ENCODE results near the gene RFNG. TPM values are rescaled to one million over a fixed set of nuclear protein-coding genes. Genes with fewer than 3 reads are reported as not detected.
A peak's percentile ranks its signal among the peaks of the same experiment; 100 is the strongest.

RFNG gene
- total and polyA plus RNA-seq, 4 donors = 28.2 to 73.0 (median 31.2) TPM

DNA sequence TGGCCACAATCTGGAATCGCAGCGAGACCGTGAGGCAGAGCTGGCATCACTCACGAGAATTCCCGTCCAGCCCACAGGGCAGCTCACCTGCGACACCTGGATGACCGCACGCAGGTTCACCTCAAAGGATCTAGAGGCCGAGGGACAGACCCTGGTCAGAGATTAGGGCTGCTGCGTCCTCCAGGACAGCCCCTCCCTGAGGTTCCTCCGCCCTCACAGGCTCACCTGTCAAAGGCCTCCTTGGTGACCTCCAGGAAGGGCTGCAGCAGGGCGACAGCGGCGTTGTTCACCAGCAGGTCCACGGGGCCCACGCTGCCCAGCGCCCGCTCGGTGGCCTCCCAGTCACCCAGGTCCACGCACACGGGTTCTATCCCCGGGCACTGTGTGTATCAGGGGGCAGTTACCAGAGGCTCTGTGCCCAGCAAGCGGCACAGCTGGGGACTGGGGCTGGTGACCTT lies 14.9 kb downstream of the RFNG start:
- intact Hi-C loops (cut with DNase I) = loop anchor here (5.0 to 10.0 kb wide), 2 partner anchors 61 to 288 kb away; partner anchors contain the start of gene FASN (in 1 of the 2)

DNA sequence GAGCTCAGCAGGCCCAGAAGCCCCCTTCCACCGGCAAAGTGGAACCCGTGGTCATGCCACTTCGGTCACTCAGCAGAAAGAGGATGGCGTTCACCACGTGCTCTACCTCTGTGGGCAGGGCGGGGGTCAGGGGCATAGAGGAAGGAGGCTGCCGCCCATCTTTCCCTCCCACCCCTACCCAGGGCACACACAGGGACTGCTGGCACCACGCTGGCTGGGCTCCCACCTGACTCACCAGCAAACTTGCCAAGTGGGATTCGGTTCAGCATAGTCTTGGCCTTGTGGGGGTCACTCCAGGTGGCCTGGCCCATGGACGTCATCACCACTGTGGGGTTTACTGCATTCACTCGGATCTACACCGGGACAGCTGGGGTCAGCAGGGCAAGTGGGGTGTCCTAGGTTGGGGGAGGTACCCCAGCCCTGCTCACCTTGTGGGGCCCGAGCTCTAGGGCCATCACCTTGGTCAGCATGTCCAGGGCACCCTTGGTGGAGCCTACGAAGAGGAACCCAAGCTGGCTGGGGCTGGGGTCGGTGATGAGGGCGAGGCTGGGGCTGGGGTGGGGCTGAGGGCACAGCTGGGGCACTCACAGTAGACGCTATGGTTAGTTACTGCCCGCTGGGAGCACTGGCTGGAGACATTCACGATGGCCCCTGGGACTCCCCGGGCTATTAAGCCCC lies 15.5 kb downstream of the RFNG start:
- Histone ChIP-seq H3K9me3 (ENCODE audit: control insufficient read depth, low read length) (no peaks in the 10 kb centered on the region), H3K27ac (ENCODE audit: low read depth in 1 of 2, low read length in 2 of 2) (no peak overlapping the region)
- no peak for DNase-seq

More for the DNA sequence above, 14.9 kb downstream of the RFNG start:
- 47 to 49% methylated on average over 23 of the region's 23 CpGs for WGBS, 2 donors
- H3K27ac ChIP-seq (ENCODE audit: low read depth in 1 of 2, low read length in 2 of 2) = peak overlapping the region; percentile 20 to 42
- DNase-seq (no peak), ATAC-seq (ENCODE audit: low FRiP score) (peak; percentile 0)
- no peaks in the 10 kb centered on the region for H3K4me1 ChIP-seq (ENCODE audit: control insufficient read depth in 1 of 2, insufficient read depth in 2 of 2, low read length in 2 of 2)
- H3K27me3 ChIP-seq (ENCODE audit: control insufficient read depth in 1 of 2, insufficient read depth in 2 of 2, low read length in 1 of 2) = no peaks in the 10 kb centered on the region
- H3K4me3 ChIP-seq (ENCODE audit: low read length in 2 of 2) = peak overlapping the region; percentile 15 to 22
- no peaks in the 10 kb centered on the region for H3K36me3 ChIP-seq (ENCODE audit: control insufficient read depth in 1 of 2, insufficient read depth in 2 of 2, low read length in 1 of 2)
- no peaks in the 10 kb centered on the region for H3K9me3 ChIP-seq (ENCODE audit: control insufficient read depth, low read length)

DNA sequence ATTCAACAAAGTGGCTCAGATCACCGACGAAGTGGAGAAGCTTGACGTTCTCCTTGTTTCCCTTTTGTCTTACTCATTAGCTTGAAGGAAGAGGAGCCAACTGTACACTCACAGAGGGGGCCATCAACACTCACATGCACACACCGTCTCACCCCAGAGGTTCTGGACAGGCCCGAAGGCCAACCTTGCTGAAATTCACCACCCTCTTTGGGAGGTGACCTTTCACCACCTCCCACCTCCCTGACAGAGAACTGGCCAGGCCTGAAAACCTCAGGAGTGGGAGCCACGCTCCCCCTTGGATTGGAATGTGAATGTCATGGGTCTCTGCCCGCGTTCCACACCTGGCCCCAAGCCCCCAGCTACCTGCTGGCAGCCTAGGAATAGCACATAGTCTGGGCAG lies 16.1 kb downstream of the RFNG start:
- no peak for DNase-seq
- 94 to 95% methylated on average over 8 of the region's 8 CpGs for WGBS, 2 donors

More for the DNA sequence above, 15.5 kb downstream of the RFNG start:
- H3K36me3 ChIP-seq (ENCODE audit: control insufficient read depth in 1 of 2, insufficient read depth in 2 of 2, low read length in 1 of 2) = no peaks in the 10 kb centered on the region
- ATAC-seq (ENCODE audit: low FRiP score) = no peak
- intact Hi-C loops (cut with DNase I) = loop anchor here (5.0 to 10.0 kb wide), 2 partner anchors 61 to 289 kb away; partner anchors contain the start of gene FASN (in 1 of the 2)
- H3K27me3 ChIP-seq (ENCODE audit: control insufficient read depth in 1 of 2, insufficient read depth in 2 of 2, low read length in 1 of 2) = no peaks in the 10 kb centered on the region
- H3K4me3 ChIP-seq (ENCODE audit: low read length in 2 of 2) = no peak overlapping the region
- 84% methylated on average over 20 of the region's 20 CpGs for WGBS, 2 donors
- no peaks in the 10 kb centered on the region for H3K4me1 ChIP-seq (ENCODE audit: control insufficient read depth in 1 of 2, insufficient read depth in 2 of 2, low read length in 2 of 2)

DNA sequence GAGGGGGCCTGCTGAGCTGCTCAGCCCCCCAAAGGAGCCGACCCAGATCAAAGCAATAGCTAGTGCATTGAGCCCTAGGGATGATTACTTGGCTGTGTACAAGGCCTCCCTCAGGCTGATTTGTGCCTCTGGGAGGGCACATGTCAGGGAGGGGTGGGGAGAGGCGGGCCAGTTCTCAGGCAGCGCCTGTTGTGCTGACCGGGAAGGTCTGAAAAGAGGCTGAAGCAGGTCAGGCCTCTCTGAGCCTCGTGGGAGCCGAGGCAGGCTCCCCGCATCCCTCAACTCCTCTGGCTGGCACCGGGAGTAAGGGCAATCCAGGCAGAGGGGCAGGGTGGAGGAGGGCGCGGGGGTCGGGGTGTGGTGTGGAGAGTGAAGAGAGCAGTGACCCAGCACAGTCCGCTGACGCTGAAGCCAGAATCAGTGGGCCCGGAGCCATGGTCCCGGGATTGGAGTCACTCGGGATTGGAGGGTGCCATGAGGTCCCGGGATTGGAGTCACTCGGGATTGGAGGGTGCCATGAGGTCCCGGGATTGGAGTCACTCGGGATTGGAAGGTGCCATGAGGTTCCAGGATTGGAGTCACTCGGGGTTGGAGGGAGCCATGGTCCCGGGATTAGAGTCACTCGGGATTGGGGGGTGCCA lies 17.1 kb downstream of the RFNG start:
- intact Hi-C loops (cut with DNase I) = loop anchor here (5.0 to 10.0 kb wide), 2 partner anchors 63 to 290 kb away; partner anchors contain the start of gene FASN (in 1 of the 2)
- no peaks in the 10 kb centered on the region for H3K4me1 ChIP-seq (ENCODE audit: control insufficient read depth in 1 of 2, insufficient read depth in 2 of 2, low read length in 2 of 2)
- H3K4me3 ChIP-seq (ENCODE audit: low read length in 2 of 2) = no peak overlapping the region
- H3K27me3 ChIP-seq (ENCODE audit: control insufficient read depth in 1 of 2, insufficient read depth in 2 of 2, low read length in 1 of 2) = no peaks in the 10 kb centered on the region
- no peak for ATAC-seq (ENCODE audit: low FRiP score)
- no peaks in the 10 kb centered on the region for H3K9me3 ChIP-seq (ENCODE audit: control insufficient read depth, low read length)
- 86 to 88% methylated on average over 23 of the region's 23 CpGs for WGBS, 2 donors
- H3K36me3 ChIP-seq (ENCODE audit: control insufficient read depth in 1 of 2, insufficient read depth in 2 of 2, low read length in 1 of 2) = no peaks in the 10 kb centered on the region
- no peak for DNase-seq
- H3K27ac ChIP-seq (ENCODE audit: low read depth in 1 of 2, low read length in 2 of 2) = no peak overlapping the region

More for the DNA sequence above, 16.1 kb downstream of the RFNG start:
- ATAC-seq (ENCODE audit: low FRiP score) = no peak
- H3K27ac ChIP-seq (ENCODE audit: low read depth in 1 of 2, low read length in 2 of 2) = no peak overlapping the region
- H3K36me3 ChIP-seq (ENCODE audit: control insufficient read depth in 1 of 2, insufficient read depth in 2 of 2, low read length in 1 of 2) = no peaks in the 10 kb centered on the region
- intact Hi-C loops (cut with DNase I) = loop anchor here (5.0 to 10.0 kb wide), 2 partner anchors 62 to 289 kb away; partner anchors contain the start of gene FASN (in 1 of the 2)
- no peaks in the 10 kb centered on the region for H3K4me1 ChIP-seq (ENCODE audit: control insufficient read depth in 1 of 2, insufficient read depth in 2 of 2, low read length in 2 of 2)
- H3K9me3 ChIP-seq (ENCODE audit: control insufficient read depth, low read length) = no peaks in the 10 kb centered on the region
- no peaks in the 10 kb centered on the region for H3K27me3 ChIP-seq (ENCODE audit: control insufficient read depth in 1 of 2, insufficient read depth in 2 of 2, low read length in 1 of 2)
- no peak overlapping the region for H3K4me3 ChIP-seq (ENCODE audit: low read length in 2 of 2)

DNA sequence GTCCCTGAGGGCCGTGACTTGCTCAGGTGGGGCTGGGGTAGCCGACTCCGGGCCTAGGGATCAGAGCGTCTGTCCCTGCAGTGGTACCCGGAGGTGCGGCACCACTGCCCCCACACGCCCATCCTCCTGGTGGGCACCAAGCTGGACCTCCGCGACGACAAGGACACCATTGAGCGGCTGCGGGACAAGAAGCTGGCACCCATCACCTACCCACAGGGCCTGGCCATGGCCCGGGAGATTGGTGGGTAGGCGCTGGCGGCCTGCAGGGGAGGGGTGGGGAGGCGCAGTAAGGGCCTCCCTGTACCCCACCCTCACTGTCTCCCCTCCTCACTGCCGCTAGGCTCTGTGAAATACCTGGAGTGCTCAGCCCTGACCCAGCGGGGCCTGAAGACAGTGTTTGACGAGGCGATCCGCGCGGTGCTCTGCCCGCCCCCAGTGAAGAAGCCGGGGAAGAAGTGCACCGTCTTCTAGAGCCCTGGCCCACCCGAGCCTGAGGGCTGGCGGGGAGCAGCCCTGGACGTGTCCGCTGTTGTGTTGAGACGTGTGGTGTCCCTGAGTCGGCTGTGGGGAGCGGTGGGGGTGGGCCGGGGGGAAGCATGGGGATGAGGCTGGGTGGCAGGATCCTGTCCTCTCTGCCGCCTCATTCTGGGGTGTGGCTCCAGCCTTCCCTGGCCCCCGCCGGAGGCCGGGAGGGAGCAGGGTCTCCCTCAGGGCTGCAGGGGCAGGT lies 18.1 kb downstream of the RFNG start:
- 94 to 95% methylated on average over 34 to 38 of the region's 38 CpGs for WGBS, 2 donors
- H3K4me3 ChIP-seq (ENCODE audit: low read length in 2 of 2) = no peak overlapping the region
- DNase-seq (no peak), ATAC-seq (ENCODE audit: low FRiP score) (no peak)
- no peaks in the 10 kb centered on the region for H3K36me3 ChIP-seq (ENCODE audit: control insufficient read depth in 1 of 2, insufficient read depth in 2 of 2, low read length in 1 of 2)
- H3K4me1 ChIP-seq (ENCODE audit: control insufficient read depth in 1 of 2, insufficient read depth in 2 of 2, low read length in 2 of 2) = no peaks in the 10 kb centered on the region
- H3K27me3 ChIP-seq (ENCODE audit: control insufficient read depth in 1 of 2, insufficient read depth in 2 of 2, low read length in 1 of 2) = no peaks in the 10 kb centered on the region
- no peak overlapping the region for H3K27ac ChIP-seq (ENCODE audit: low read depth in 1 of 2, low read length in 2 of 2)
- H3K9me3 ChIP-seq (ENCODE audit: control insufficient read depth, low read length) = no peaks in the 10 kb centered on the region
- intact Hi-C loops (cut with DNase I) = loop anchor here (10.0 kb wide), 1 partner anchor 291 kb away; no protein-coding TSS in a partner anchor

DNA sequence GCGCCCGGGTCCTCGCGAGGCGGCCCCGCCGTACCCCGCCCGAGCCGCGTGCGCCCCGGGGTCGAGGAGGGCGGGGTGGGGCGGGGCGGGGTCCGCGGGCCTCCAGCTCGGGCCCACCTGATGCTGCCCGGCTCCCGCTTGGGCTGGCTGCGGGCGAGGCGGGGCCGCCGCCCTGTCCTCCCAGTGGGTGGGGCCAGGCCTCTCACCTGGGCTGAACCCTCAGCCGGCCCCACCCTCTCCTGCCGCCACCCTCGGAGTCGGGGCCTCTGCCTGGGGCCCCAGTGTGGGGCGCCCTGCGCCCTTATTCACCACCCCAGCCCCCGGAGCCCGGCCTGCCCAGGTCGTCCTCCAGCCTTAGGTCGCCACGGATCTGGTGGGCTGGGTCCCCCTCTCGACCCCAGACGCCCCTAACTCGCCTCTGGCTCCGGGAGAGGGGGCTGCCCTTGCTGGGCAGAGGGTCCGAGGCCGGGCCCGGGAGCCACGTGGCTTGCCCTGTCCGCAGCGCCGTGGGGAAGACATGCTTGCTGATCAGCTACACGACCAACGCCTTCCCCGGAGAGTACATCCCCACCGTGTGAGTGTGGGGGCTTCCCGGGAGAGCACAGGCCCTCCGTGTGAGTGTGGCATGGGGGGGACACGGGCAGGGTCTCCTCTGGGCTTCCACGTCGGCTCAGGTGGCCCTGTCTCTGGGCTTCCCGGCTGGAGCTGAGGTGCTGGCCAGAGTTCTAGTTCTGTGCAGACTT lies 19.6 kb downstream of the RFNG start:
- 18 to 22% methylated on average over 32 to 59 of the region's 59 CpGs for WGBS, 2 donors
- no peak for DNase-seq
- no peak overlapping the region for H3K4me3 ChIP-seq (ENCODE audit: low read length in 2 of 2)
- H3K27me3 ChIP-seq (ENCODE audit: control insufficient read depth in 1 of 2, insufficient read depth in 2 of 2, low read length in 1 of 2) = no peaks in the 10 kb centered on the region
- no peak for ATAC-seq (ENCODE audit: low FRiP score)
- H3K27ac ChIP-seq (ENCODE audit: low read depth in 1 of 2, low read length in 2 of 2) = no peak overlapping the region
- H3K9me3 ChIP-seq (ENCODE audit: control insufficient read depth, low read length) = no peaks in the 10 kb centered on the region
- no peaks in the 10 kb centered on the region for H3K4me1 ChIP-seq (ENCODE audit: control insufficient read depth in 1 of 2, insufficient read depth in 2 of 2, low read length in 2 of 2)
- H3K36me3 ChIP-seq (ENCODE audit: control insufficient read depth in 1 of 2, insufficient read depth in 2 of 2, low read length in 1 of 2) = no peaks in the 10 kb centered on the region
- intact Hi-C loops (cut with DNase I) = loop anchor here (2.0 to 10.0 kb wide), 2 partner anchors 123 to 293 kb away; no protein-coding TSS in a partner anchor

DNA sequence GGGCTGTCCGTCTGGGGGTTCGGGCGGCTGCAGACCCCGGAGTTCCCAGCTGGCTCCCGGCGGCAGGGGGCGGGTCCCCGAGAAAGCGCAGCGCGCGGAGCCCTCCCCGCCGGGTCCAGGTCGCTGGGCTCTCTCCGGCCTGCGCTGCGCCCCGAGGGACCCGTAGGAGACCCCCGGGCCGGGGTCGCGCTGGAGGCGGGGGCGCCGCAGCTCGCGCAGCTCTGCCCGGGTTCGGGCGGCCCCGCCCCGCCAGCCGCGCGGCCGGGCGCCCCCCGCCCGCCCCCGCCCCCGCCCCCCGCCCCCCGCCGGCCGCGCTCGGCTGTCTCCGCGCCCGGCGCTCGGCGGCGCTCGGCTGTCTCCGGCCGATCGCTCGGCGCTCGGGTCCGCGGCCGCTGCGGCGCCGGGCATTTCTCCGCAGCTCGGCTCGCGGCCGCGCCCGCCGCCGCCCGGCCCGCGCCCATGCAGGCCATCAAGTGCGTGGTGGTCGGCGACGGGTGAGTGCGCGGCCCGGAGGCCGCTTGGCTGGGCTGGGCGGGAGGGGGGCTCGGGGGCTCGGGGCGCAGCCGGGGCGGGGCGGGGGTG lies 20.2 kb downstream of the RFNG start, which contains the start of gene RAC3:
Gene RAC3 (plus strand): TSS at position 376 of the 582 bp plus-strand sequence. CDS start 84 bp downstream, at position 460.
- H3K4me3 ChIP-seq (ENCODE audit: low read length in 2 of 2) = peak within 1 kb of the TSS in 1 of 2 donors; percentile 10
- no peaks in the 10 kb centered on the region for H3K36me3 ChIP-seq (ENCODE audit: control insufficient read depth in 1 of 2, insufficient read depth in 2 of 2, low read length in 1 of 2)
- ATAC-seq (ENCODE audit: low FRiP score) (no peak), DNase-seq (no peak)
- WGBS, 2 donors = 0 to 1% methylated on average over 36 to 96 of the region's 96 CpGs
- H3K9me3 ChIP-seq (ENCODE audit: control insufficient read depth, low read length) = no peaks in the 10 kb centered on the region
- no peaks in the 10 kb centered on the region for H3K4me1 ChIP-seq (ENCODE audit: control insufficient read depth in 1 of 2, insufficient read depth in 2 of 2, low read length in 2 of 2)
- no peak within 1 kb of the TSS for H3K27ac ChIP-seq (ENCODE audit: low read depth in 1 of 2, low read length in 2 of 2)
- intact Hi-C loops (cut with DNase I) = loop anchor here (2.0 to 10.0 kb wide), 2 partner anchors 123 to 293 kb away; no protein-coding TSS in a partner anchor
- H3K27me3 ChIP-seq (ENCODE audit: control insufficient read depth in 1 of 2, insufficient read depth in 2 of 2, low read length in 1 of 2) = no peaks in the 10 kb centered on the region
